ENCODE results near the gene DTNB. TPM values are rescaled to one million over a fixed set of nuclear protein-coding genes. Genes with fewer than 3 reads are reported as not detected.

The DTNB gene
- total and polyA plus RNA-seq, 2 donors (not counting 3 experiments of a cell fraction or from before 2014, with no cell fraction given) = 11.5 to 17.0 TPM

DNA sequence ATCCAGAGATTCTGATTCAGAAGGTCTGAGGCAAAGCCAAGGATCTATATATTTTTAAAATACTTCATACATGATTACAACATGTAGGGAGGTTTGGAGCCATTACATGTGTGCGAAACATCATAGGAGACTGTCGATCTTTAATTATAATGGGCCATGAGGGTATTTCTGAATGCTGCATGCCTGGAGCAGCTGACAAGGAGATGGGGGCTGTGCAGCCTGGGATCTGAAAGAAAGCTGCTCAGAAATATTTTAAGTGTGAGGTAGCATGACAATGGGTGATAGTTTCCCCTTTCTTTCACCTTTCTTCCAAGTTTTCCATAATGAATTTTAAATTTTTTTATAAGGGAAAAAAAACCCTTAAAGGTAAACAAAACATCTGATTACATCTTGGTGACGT is 229.6 kb downstream of the DTNB start:
- Histone ChIP-seq H3K9me3 (replicated peaks; ENCODE audit: control insufficient read depth, insufficient read depth, low read length) (no peaks in the 10 kb centered on the region), H3K79me2 (ENCODE audit: control insufficient read depth, insufficient read depth, low read length) (no peaks in the 10 kb centered on the region), H3K4me1 (ENCODE audit: control insufficient read depth, extremely low read depth, insufficient read depth, low read length) (no peaks in the 10 kb centered on the region), H3K36me3 (ENCODE audit: control insufficient read depth in 2 of 2, extremely low read depth in 1 of 2, insufficient read depth in 2 of 2, low read length in 2 of 2) (no peaks in the 10 kb centered on the region), H3K9ac (replicated peaks; ENCODE audit: extremely low read depth, insufficient read depth, low read length) (no peak overlapping the region), H2AFZ (ENCODE audit: low read depth, low read length) (no peak overlapping the region), H3K27ac (ENCODE audit: insufficient read depth, low read depth, low read length) (no peak overlapping the region), H3K4me3 (replicated peaks in 1 of 3; ENCODE audit: insufficient read depth in 1 of 3, low read depth in 1 of 3, low read length in 3 of 3) (no peak overlapping the region), H4K20me1 (replicated peaks; ENCODE audit: control insufficient read depth, extremely low read depth, insufficient read depth, low read length) (no peaks in the 10 kb centered on the region), H3K9me1 (replicated peaks; ENCODE audit: control insufficient read depth, extremely low read depth, insufficient read depth, low read length) (no peaks in the 10 kb centered on the region), H3K27me3 (ENCODE audit: control insufficient read depth in 2 of 2, insufficient read depth in 2 of 2, low read length in 2 of 2) (no peaks in the 10 kb centered on the region), H3K4me2 (ENCODE audit: insufficient read depth, low read length) (no peak overlapping the region)
- no TSS peak for BruUV-seq (replicated peaks)
- intact Hi-C loops (cut with micrococcal nuclease) (no loop called here), dilution Hi-C loops (cut with MboI; ENCODE audit: extremely low pct_ligation_motif_present, low sequenced_read_pairs) (no loop called here)
- ChIA-PET CTCF (interaction anchor here (1.0 to 1.4 kb wide), 2 partner anchors 9 to 28 kb away, joined by 3 to 4 read pairs; no protein-coding TSS in a partner anchor), POLR2A (no interaction called here)
- no peak for DNase-seq (ENCODE audit: low read depth, low spot score)
- TF ChIP-seq MYC (IDR thresholded peaks at IDR 0.05; ENCODE audit: low read depth, low read length) (no peak), EZH2 (IDR thresholded peaks at IDR 0.05; ENCODE audit: borderline replicate concordance, low read depth, low read length, severe bottlenecking) (no peak), POLR2A (IDR thresholded peaks at IDR 0.05; ENCODE audit: low read depth, low read length) (no peak), POLR2AphosphoS5 (IDR thresholded peaks at IDR 0.05; ENCODE audit: insufficient read depth, low read depth, low read length) (no peak), JUN (IDR thresholded peaks at IDR 0.05; ENCODE audit: borderline replicate concordance, insufficient read depth, insufficient read length, low read depth) (no peak), FOS (IDR thresholded peaks at IDR 0.05; ENCODE audit: borderline replicate concordance, insufficient read depth, low read length) (no peak), GATA2 (IDR thresholded peaks at IDR 0.05; ENCODE audit: insufficient read depth, insufficient read length, low read depth, low read length) (no peak)
- TF ChIP-seq, protein P1, sequence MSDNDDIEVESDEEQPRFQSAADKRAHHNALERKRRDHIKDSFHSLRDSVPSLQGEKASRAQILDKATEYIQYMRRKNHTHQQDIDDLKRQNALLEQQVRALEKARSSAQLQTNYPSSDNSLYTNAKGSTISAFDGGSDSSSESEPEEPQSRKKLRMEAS (IDR thresholded peaks at IDR 0.05; ENCODE audit: insufficient read depth, insufficient read length) = no peak
- TF ChIP-seq, protein P2, sequence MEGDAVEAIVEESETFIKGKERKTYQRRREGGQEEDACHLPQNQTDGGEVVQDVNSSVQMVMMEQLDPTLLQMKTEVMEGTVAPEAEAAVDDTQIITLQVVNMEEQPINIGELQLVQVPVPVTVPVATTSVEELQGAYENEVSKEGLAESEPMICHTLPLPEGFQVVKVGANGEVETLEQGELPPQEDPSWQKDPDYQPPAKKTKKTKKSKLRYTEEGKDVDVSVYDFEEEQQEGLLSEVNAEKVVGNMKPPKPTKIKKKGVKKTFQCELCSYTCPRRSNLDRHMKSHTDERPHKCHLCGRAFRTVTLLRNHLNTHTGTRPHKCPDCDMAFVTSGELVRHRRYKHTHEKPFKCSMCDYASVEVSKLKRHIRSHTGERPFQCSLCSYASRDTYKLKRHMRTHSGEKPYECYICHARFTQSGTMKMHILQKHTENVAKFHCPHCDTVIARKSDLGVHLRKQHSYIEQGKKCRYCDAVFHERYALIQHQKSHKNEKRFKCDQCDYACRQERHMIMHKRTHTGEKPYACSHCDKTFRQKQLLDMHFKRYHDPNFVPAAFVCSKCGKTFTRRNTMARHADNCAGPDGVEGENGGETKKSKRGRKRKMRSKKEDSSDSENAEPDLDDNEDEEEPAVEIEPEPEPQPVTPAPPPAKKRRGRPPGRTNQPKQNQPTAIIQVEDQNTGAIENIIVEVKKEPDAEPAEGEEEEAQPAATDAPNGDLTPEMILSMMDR (IDR thresholded peaks at IDR 0.05; ENCODE audit: extremely low read depth in 1 of 2, insufficient read depth in 1 of 2, low read depth in 1 of 2, low read length in 2 of 2) = no peak
- FAIRE-seq = no peak
